ENCODE measurements around the gene ZNF845.
"Not testable (repeated sequence)": the region's sequence is repeated elsewhere in the genome, so short reads cannot be mapped to it uniquely, and the experiment has no call there.

ZNF845 gene

GRCh38 chr19:53333463-53334449 is at the start of gene ZNF845:
Gene ZNF845 (plus strand): TSS chr19:53333749. CDS start chr19:53341308, 7,559 bp downstream.
- peak; percentile 53 for DNase-seq
- in situ Hi-C loops (cut with HindIII; ENCODE audit: low pct_ligation_motif_present, low pct_unique_long_range_greater_than_20kb, low sequenced_read_pairs), result no loop called here

GRCh38 chr19:53285087-53285486 is 48.5 kb upstream of the ZNF845 start:
- no peak for DNase-seq
- in situ Hi-C loops (cut with HindIII; ENCODE audit: low pct_ligation_motif_present, low pct_unique_long_range_greater_than_20kb, low sequenced_read_pairs), result no loop called here

GRCh38 chr19:53290758-53291549 is 42.6 kb upstream of the ZNF845 start:
- in situ Hi-C loops (cut with HindIII; ENCODE audit: low pct_ligation_motif_present, low pct_unique_long_range_greater_than_20kb, low sequenced_read_pairs), result no loop called here
- no peak for DNase-seq

- DNase-seq, result no peak
Observed at GRCh38 chr19:53294786-53295441, 38.6 kb upstream of the ZNF845 start.

GRCh38 chr19:53301341-53301740 is 32.2 kb upstream of the ZNF845 start:
- in situ Hi-C loops (cut with HindIII; ENCODE audit: low pct_ligation_motif_present, low pct_unique_long_range_greater_than_20kb, low sequenced_read_pairs); DNase-seq: not testable (repeated sequence)

More at GRCh38 chr19:53294786-53295441, 38.6 kb upstream of the ZNF845 start:
- in situ Hi-C loops (cut with HindIII; ENCODE audit: low pct_ligation_motif_present, low pct_unique_long_range_greater_than_20kb, low sequenced_read_pairs), result no loop called here

GRCh38 chr19:53308339-53308811 is 25.2 kb upstream of the ZNF845 start:
- in situ Hi-C loops (cut with HindIII; ENCODE audit: low pct_ligation_motif_present, low pct_unique_long_range_greater_than_20kb, low sequenced_read_pairs), result no loop called here
- no peak for DNase-seq

DNA sequence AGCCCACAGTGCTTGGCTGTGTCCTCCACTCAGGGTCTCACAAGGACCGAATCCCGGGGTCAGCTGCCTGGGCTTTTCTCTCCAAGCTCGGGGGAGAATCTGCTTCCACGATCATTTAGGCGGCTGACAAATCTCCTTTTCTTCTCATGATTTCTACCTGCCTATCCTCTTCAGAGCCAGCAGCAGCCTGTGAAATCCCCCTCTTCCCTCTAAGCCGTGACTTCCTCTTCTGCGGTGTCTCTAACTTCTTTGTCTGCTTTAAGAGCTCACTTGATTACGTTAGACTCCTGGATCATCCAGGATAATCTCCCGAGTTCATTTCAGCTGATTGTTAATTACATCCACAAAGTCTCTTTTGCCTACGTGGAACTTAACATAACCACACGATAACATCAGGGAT is 22.5 kb upstream of the ZNF845 start:
- no peak for DNase-seq
- in situ Hi-C loops (cut with HindIII; ENCODE audit: low pct_ligation_motif_present, low pct_unique_long_range_greater_than_20kb, low sequenced_read_pairs), result no loop called here

DNA sequence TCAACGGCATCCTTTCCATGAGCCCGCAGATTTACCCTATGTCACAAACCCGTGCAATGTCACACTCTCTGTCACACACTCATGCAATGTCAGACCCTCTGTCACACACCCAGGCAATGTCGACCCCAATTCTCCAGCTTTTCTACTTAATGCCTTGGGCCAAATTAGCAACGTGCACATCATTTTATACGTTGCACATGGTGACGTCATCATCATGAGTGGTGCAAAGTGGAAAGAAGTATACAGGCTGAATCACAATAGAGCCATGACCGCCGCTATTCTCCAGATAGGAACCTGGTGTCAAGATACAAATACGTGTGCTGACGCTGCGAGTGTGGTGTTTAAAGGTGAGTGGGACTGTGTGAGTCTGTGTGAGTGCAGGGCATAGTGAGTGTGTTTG is 21.7 kb upstream of the ZNF845 start:
- in situ Hi-C loops (cut with HindIII; ENCODE audit: low pct_ligation_motif_present, low pct_unique_long_range_greater_than_20kb, low sequenced_read_pairs), result no loop called here
- DNase-seq, result no peak

GRCh38 chr19:53328967-53329366 is 4.6 kb upstream of the ZNF845 start:
- in situ Hi-C loops (cut with HindIII; ENCODE audit: low pct_ligation_motif_present, low pct_unique_long_range_greater_than_20kb, low sequenced_read_pairs), result no loop called here
- no peak for DNase-seq

DNA sequence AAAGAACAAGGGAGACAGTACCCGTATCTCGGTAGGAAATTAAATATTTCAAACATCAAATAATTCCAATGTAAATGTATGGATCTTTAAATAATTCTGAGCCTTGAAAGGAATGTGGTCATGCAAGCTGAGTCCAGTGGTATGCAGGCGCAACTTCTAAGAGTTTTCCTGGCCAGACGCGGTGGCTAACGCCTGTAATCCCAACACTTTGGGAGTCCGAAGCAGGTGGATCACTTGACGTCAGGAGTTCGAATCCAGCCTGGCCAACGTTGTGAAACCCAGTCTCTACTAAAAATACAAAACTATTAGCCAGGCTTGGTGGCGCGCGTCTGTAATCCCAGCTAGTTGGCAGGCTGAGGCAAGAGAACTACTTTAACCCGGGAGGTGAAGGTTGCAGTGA is 1.1 kb upstream of the ZNF845 start:
- in situ Hi-C loops (cut with HindIII; ENCODE audit: low pct_ligation_motif_present, low pct_unique_long_range_greater_than_20kb, low sequenced_read_pairs), result no loop called here
- no peak for DNase-seq

DNA sequence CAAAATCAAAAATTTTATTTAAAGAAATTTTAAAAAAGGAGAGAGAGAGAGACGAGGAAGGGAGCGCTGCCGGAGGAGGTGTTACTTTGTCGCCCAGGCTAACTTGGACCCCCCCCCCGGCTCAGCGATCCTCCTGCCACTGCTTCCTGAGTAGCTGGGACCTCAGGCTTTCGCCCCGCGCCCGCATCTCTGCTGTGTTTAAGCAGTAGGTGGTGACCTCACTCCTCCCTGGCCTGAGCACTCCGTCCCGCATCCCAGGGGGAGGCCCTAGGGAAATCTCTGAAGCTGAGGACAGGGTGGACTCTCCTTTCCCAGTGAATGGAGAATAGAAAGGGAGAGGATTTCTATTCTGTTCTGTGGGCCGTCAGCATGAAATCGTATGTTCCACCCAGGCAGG is 485 bp upstream of the ZNF845 start:
- in situ Hi-C loops (cut with HindIII; ENCODE audit: low pct_ligation_motif_present, low pct_unique_long_range_greater_than_20kb, low sequenced_read_pairs), result no loop called here
- no peak for DNase-seq

DNA sequence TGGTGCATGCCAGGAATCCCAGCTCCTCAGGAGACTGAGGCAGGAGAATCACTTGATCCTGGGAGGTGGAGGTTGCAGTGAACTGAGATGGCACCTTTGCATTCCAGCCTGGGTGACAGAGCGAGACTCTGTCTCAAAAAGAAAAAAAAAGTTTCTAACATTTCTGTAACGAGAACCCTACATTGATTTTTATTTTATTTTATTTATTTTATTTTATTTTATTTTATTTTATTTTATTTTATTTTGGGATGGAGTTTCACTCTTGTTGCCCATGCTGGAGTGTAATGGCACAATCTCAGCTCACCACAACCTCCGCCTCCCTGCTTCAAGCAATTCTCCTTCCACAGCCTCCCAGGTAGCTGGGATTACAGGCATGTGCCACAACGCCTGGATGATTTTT is 10.9 kb downstream of the ZNF845 start:
- DNase-seq; in situ Hi-C loops (cut with HindIII; ENCODE audit: low pct_ligation_motif_present, low pct_unique_long_range_greater_than_20kb, low sequenced_read_pairs): not testable (repeated sequence)

DNA sequence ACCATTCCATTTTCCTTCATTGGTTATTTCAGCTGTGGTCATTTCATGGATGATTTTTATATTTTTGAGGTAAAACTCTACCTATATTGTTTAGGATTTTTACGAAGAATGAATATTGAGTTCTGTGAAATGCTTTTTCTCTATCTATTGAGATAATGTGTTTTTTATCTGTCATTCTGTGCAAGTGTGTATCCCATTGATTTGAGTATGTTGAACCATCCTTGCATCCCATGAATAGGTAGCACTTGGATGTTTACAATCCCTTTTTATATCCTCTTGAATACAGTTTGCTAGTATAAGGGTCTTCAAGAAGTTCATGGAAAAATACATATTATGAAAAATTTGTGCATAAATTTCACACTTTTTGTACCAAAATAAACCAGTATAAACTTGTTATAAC is 22.2 kb downstream of the ZNF845 start:
- in situ Hi-C loops (cut with HindIII; ENCODE audit: low pct_ligation_motif_present, low pct_unique_long_range_greater_than_20kb, low sequenced_read_pairs), result no loop called here

GRCh38 chr19:53357821-53358581 is 24.5 kb downstream of the ZNF845 start:
- no peak for DNase-seq
- in situ Hi-C loops (cut with HindIII; ENCODE audit: low pct_ligation_motif_present, low pct_unique_long_range_greater_than_20kb, low sequenced_read_pairs), result no loop called here

More for the DNA sequence above, 22.2 kb downstream of the ZNF845 start:
- no peak for DNase-seq

DNA sequence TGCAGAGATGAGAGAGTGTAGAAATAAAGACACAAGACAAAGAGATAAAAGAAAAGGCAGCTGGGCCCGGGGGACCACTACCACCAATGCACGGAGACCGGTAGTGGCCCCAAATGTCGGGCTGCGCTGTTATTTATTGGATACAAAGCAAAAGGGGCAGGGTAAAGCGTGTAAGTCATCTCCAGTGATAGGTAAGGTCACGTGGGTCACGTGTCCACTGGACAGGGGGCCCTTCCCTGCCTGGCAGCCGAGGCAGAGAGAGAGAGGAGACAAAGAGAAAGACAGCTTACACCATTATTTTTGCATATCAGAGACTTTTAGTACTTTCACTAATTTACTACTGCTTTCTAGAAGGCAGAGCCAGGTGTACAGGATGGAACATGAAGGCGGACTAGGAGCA is 26.5 kb downstream of the ZNF845 start:
- in situ Hi-C loops (cut with HindIII; ENCODE audit: low pct_ligation_motif_present, low pct_unique_long_range_greater_than_20kb, low sequenced_read_pairs); DNase-seq: not testable (repeated sequence)

DNA sequence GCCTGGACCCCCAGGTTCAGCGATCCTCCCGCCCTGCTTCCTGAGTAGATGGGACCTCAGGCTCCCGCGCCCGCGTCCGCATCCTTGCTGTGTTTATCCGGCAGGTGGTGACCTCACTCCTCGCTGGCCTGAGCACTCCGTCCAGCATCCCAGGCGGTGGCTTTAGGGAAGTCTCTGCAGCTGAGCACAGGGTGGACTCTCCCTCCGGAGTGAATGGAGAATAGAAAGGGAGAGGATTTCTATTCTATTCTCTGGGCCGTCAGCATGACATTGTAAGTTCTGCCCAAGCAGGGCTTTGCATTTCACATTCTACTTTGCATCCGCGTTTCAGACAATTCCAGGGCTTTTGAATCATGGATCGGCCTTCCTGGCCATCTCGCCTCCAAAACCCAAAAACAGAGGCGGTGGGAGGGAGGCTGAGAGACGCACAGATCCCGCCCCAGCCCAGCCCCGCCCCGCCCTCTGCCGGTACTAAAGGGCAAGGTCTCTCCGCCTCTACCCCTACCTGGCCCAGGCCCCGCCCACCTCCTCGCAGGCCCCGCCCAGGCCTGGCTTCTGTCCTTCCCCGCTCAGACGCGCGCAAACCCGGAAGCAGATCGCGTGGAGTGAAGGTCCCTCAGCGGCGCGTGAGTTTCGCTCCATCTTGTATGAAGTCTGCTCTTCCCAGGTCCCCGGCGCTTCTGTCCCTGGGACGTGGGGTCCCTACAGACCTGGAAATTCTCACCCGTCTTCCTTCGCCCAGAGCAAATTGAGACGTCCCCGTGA is 31.8 kb downstream of the ZNF845 start, which contains the start of gene ZNF525:
Gene ZNF525, plus strand, starts transcription at position 572 of the 765 bp plus-strand sequence. CDS start 6,577 bp downstream, outside the sequence.
- in situ Hi-C loops (cut with HindIII; ENCODE audit: low pct_ligation_motif_present, low pct_unique_long_range_greater_than_20kb, low sequenced_read_pairs), result no loop called here
- DNase-seq, result no peak

DNA sequence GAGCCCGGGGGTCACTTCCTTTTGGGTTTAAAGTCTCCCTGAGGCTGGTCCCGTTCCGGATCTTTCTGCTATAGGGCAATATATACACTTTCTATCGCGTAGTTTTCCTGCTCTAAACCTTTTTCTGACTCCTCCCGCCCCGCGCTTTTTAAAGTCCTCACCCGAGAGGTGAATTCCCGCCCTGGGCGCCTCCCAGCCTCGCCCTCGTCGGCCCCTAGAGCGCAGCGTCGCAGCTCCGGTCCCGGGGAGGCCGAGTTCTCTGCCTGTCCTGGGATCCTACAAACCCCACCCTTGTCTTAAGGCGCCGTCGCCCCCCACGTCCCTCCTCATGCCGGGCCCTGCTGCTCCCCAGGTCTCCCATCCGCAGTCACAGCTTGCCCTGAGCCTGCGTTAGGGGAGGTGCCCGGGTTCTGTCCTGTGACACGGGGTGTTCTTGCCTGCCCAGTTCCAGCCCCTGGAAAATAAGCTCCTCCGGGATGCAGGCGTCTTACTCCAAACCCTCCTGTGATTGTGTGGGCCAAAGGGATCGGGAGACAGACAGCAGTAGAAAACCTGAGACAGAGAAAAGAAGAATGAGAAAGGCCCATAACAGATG is 32.4 kb downstream of the ZNF845 start:
- in situ Hi-C loops (cut with HindIII; ENCODE audit: low pct_ligation_motif_present, low pct_unique_long_range_greater_than_20kb, low sequenced_read_pairs), result no loop called here
- no peak for DNase-seq
